ENCODE data around the gene RNF212.

GRCh38 chr4:1154126-1154522 lies 40.8 kb upstream of the RNF212 start:
- TF ChIP-seq, protein P1, sequence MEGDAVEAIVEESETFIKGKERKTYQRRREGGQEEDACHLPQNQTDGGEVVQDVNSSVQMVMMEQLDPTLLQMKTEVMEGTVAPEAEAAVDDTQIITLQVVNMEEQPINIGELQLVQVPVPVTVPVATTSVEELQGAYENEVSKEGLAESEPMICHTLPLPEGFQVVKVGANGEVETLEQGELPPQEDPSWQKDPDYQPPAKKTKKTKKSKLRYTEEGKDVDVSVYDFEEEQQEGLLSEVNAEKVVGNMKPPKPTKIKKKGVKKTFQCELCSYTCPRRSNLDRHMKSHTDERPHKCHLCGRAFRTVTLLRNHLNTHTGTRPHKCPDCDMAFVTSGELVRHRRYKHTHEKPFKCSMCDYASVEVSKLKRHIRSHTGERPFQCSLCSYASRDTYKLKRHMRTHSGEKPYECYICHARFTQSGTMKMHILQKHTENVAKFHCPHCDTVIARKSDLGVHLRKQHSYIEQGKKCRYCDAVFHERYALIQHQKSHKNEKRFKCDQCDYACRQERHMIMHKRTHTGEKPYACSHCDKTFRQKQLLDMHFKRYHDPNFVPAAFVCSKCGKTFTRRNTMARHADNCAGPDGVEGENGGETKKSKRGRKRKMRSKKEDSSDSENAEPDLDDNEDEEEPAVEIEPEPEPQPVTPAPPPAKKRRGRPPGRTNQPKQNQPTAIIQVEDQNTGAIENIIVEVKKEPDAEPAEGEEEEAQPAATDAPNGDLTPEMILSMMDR (IDR thresholded peaks at IDR 0.05), result no peak
- TF ChIP-seq POLR2A (IDR thresholded peaks at IDR 0.05; ENCODE audit: low read depth) (no peak), POLR2AphosphoS5 (IDR thresholded peaks at IDR 0.05) (no peak), EP300 (IDR thresholded peaks at IDR 0.05) (no peak)

Data from esophagus muscularis mucosa (tissue), 4 donors.